Anterior cingulate cortex (tissue), 58 donors: Measurements from ENCODE around the gene PCNP.
"Not testable (repeated sequence)": the region's sequence is repeated elsewhere in the genome, so short reads cannot be mapped to it uniquely, and the experiment has no call there.

ENCODE experiments used
- DNase-seq, 58 donors: peaks; one replicate each; lab custom pipeline; 2025; lab: John Stamatoyannopoulos, UW

The PCNP gene

GRCh38 chr3:101573449-101574387 lies at the start of gene PCNP:
Gene PCNP, plus strand, starts transcription at chr3:101574180. Its CDS starts 36 bp downstream, at chr3:101574216.
- DNase-seq: peak; percentile 78 to 99 (median 98)

GRCh38 chr3:101527441-101527840 lies 46.5 kb upstream of the PCNP start:
- no peak for DNase-seq

- no peak for DNase-seq
These were observed 46.1 kb upstream of the PCNP start for GRCh38 chr3:101527906-101528305.

GRCh38 chr3:101529816-101530685 lies 43.9 kb upstream of the PCNP start:
- no peak for DNase-seq

GRCh38 chr3:101530686-101531047 lies 43.3 kb upstream of the PCNP start:
- DNase-seq: no peak

GRCh38 chr3:101531473-101532086 lies 42.4 kb upstream of the PCNP start:
- DNase-seq: no peak

- no peak for DNase-seq
These were observed 41.0 kb upstream of the PCNP start for GRCh38 chr3:101532783-101533602.

GRCh38 chr3:101533603-101533968 lies 40.4 kb upstream of the PCNP start:
- DNase-seq: no peak

GRCh38 chr3:101535221-101535620 lies 38.8 kb upstream of the PCNP start:
- no peak for DNase-seq

GRCh38 chr3:101536266-101536665 lies 37.7 kb upstream of the PCNP start:
- no peak for DNase-seq

- not testable (repeated sequence) for DNase-seq
These were observed 37.0 kb upstream of the PCNP start for GRCh38 chr3:101536955-101537354.

- DNase-seq: no peak
These were observed 31.0 kb upstream of the PCNP start for GRCh38 chr3:101542957-101543356.

GRCh38 chr3:101544161-101544850 lies 29.7 kb upstream of the PCNP start:
- DNase-seq: no peak

GRCh38 chr3:101548527-101549105 lies 25.4 kb upstream of the PCNP start:
- no peak for DNase-seq

GRCh38 chr3:101549473-101549872 lies 24.5 kb upstream of the PCNP start:
- DNase-seq: no peak

- not testable (repeated sequence) for DNase-seq
These were observed 22.5 kb upstream of the PCNP start for GRCh38 chr3:101551359-101552081.

GRCh38 chr3:101553381-101553780 lies 20.6 kb upstream of the PCNP start:
- DNase-seq: not testable (repeated sequence)

GRCh38 chr3:101556064-101556463 lies 17.9 kb upstream of the PCNP start:
- no peak for DNase-seq
